HL-60 (cell line): ENCODE results near the gene GPS1.

Experiments used
- DNase-seq, 2 experiments: peaks; one replicate each; pipeline ENCODE4 v3.0.0-alpha.2; 2010 to 2020; ENCODE audit warnings: low read depth in 1 of 2, low spot score in 1 of 2
- H3K27ac ChIP-seq: fragments of 250-450 bp; sonication (Bioruptor Pico); replicated peaks from 2 replicates; pipeline ENCODE4 v1.5.1; 2020; ENCODE audit warnings: mild to moderate bottlenecking, moderate library complexity
- H3K27me3 ChIP-seq: fragments of 250-450 bp; sonication (Bioruptor Pico); 2 replicates; pipeline ENCODE4 v1.5.1; 2021; ENCODE audit warnings: mild to moderate bottlenecking, moderate library complexity; ENCODE audit not compliant: insufficient read depth, poor library complexity, severe bottlenecking
- H3K4me3 ChIP-seq: replicated peaks from 2 replicates; pipeline ENCODE4 v1.5.1; 2011; ENCODE audit warnings: mild to moderate bottlenecking, control low read depth, low read length; ENCODE audit not compliant: insufficient read depth
- GABPA ChIP-seq: IDR thresholded peaks from 2 replicates; pipeline ENCODE4 v1.6.1; 2012; ENCODE audit warnings: low read depth
- POLR2AphosphoS5 ChIP-seq: IDR thresholded peaks from 2 replicates; pipeline ENCODE4 v1.6.1; 2012; ENCODE audit warnings: low read depth
- SPI1 ChIP-seq: IDR thresholded peaks from 2 replicates; pipeline ENCODE4 v1.6.1; 2012; ENCODE audit warnings: low read depth, mild to moderate bottlenecking, borderline replicate concordance
- TF ChIP-seq, protein P1 (sequence below): IDR thresholded peaks from one replicate; pipeline ENCODE4 v1.5.1; 2011; ENCODE audit warnings: low read length, control low read depth, inconsistent platforms; ENCODE audit not compliant: insufficient read depth
- TF ChIP-seq, protein P2 (sequence below): IDR thresholded peaks from 2 replicates; pipeline ENCODE4 v1.6.1; 2012; ENCODE audit warnings: low read depth; ENCODE audit not compliant: insufficient replicate concordance

GPS1 gene

GRCh38 chr17:82021900-82022309, 29.8 kb upstream of the GPS1 start:
- peak in 1 of 2 experiments; percentile 41 for DNase-seq
- TF ChIP-seq GABPA (no peak), SPI1 (no peak), POLR2AphosphoS5 (no peak)
- TF ChIP-seq, protein P1, sequence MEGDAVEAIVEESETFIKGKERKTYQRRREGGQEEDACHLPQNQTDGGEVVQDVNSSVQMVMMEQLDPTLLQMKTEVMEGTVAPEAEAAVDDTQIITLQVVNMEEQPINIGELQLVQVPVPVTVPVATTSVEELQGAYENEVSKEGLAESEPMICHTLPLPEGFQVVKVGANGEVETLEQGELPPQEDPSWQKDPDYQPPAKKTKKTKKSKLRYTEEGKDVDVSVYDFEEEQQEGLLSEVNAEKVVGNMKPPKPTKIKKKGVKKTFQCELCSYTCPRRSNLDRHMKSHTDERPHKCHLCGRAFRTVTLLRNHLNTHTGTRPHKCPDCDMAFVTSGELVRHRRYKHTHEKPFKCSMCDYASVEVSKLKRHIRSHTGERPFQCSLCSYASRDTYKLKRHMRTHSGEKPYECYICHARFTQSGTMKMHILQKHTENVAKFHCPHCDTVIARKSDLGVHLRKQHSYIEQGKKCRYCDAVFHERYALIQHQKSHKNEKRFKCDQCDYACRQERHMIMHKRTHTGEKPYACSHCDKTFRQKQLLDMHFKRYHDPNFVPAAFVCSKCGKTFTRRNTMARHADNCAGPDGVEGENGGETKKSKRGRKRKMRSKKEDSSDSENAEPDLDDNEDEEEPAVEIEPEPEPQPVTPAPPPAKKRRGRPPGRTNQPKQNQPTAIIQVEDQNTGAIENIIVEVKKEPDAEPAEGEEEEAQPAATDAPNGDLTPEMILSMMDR, result no peak
- TF ChIP-seq, protein P2, sequence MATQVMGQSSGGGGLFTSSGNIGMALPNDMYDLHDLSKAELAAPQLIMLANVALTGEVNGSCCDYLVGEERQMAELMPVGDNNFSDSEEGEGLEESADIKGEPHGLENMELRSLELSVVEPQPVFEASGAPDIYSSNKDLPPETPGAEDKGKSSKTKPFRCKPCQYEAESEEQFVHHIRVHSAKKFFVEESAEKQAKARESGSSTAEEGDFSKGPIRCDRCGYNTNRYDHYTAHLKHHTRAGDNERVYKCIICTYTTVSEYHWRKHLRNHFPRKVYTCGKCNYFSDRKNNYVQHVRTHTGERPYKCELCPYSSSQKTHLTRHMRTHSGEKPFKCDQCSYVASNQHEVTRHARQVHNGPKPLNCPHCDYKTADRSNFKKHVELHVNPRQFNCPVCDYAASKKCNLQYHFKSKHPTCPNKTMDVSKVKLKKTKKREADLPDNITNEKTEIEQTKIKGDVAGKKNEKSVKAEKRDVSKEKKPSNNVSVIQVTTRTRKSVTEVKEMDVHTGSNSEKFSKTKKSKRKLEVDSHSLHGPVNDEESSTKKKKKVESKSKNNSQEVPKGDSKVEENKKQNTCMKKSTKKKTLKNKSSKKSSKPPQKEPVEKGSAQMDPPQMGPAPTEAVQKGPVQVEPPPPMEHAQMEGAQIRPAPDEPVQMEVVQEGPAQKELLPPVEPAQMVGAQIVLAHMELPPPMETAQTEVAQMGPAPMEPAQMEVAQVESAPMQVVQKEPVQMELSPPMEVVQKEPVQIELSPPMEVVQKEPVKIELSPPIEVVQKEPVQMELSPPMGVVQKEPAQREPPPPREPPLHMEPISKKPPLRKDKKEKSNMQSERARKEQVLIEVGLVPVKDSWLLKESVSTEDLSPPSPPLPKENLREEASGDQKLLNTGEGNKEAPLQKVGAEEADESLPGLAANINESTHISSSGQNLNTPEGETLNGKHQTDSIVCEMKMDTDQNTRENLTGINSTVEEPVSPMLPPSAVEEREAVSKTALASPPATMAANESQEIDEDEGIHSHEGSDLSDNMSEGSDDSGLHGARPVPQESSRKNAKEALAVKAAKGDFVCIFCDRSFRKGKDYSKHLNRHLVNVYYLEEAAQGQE, result no peak
- Histone ChIP-seq H3K27ac (peak overlapping the region; percentile 88), H3K27me3 (no peaks in the 10 kb centered on the region), H3K4me3 (peak overlapping the region; percentile 79)

- TF ChIP-seq POLR2AphosphoS5 (peak; percentile 33; the same call in 1 of the 2 replicates), GABPA (peak; percentile 36)
- TF ChIP-seq, protein P1, result no peak
- Histone ChIP-seq H3K27me3 (no peaks in the 10 kb centered on the region), H3K27ac (peak within 1 kb of the TSS; percentile 88), H3K4me3 (peak within 1 kb of the TSS; percentile 85)
- DNase-seq, result no peak
These were observed 29.3 kb upstream of the GPS1 start, which contains the start of gene CENPX for GRCh38 chr17:82022310-82022980. Gene CENPX (minus strand): TSS chr17:82022878. CDS start chr17:82022861, 17 bp downstream.

DNA sequence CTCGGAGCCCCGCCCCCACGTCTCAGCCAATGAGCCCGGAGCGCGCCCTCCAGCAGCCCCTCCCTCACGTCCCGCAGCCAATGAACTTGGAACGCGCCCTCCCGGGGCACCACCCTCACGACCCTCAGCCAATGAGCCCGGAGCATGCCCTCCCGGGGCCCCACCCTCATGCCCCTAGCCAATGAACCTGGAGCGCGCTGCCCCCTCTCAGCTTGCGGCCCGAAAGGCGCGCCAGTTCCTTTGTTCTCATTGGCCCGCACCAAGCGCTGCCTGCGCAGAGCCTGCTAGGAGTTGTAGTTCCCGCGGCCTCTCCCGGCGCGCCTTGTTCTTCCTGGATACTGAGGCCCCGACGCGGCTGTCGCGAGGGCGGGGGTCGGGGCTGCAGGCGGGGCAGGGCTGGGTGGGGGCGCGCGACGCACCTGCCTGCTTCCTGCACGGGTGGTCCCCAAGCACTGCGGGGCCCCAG, 28.7 kb upstream of the GPS1 start, which contains the start of gene LRRC45:
LRRC45 (plus strand) TSS at position 325 of the 466 bp plus-strand sequence. CDS start 339 bp downstream, outside the sequence.
- TF ChIP-seq SPI1, result no peak; the same call in 1 of the 2 replicates
- TF ChIP-seq, protein P2, result no peak
- TF ChIP-seq GABPA, result no peak; the same call in 1 of the 2 replicates
- TF ChIP-seq, protein P1, result no peak
- no peak for TF ChIP-seq POLR2AphosphoS5
- Histone ChIP-seq H3K27me3 (no peaks in the 10 kb centered on the region), H3K4me3 (peak within 1 kb of the TSS; percentile 85), H3K27ac (peak within 1 kb of the TSS; percentile 88)
- peak; percentile 99 to 100 for DNase-seq
